GM12874 (cell line): ENCODE measurements around the gene SETX.

Experiments
- CTCF ChIP-seq: IDR thresholded peaks from 2 replicates; pipeline ENCODE4 v1.5.1; 2011; ENCODE audit warnings: low read depth, mild to moderate bottlenecking, control low read depth, low read length, moderate library complexity; ENCODE audit not compliant: insufficient read depth

The SETX gene

DNA sequence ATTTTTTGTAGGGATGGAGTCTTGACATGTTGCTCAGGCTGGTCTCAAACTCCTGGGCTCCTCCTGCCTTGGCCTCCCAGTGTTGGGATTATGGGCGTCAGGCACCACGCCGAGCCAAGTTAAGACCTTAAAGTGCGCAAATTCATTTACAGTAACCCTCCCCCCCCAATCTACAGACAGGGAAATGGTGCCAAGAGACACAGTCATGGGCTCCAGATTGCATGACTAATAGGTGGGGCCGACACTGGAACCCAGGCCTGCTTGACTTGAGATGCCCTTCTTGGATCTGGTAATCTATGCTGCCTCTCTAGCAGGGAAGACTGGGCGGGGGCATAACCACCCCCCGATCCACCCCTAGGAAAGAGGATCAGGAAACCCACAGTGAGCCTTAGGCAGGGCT lies 32.3 kb upstream of the SETX start:
- TF ChIP-seq CTCF = no peak

DNA sequence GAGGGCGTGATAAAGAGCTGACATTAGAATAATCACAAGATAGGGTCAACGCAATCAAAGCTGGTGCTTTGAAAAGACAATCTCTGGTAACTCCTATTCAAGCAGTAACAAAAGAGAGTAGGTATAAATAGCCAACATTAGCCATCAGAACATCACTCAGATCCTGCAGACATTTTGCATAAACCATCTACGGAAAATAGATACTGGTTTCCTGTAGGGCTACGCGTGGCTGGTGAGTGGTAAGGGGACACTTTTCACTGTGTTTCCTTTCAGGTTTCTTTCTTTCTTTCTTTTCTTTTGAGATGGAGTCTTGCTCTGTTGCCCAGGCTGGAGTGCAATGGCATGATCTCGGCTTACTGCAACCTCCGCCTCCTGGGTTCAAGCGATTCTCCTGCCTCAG lies 29.6 kb upstream of the SETX start:
- no peak for TF ChIP-seq CTCF

GRCh38 chr9:132383462-132383883 lies 28.7 kb upstream of the SETX start:
- TF ChIP-seq CTCF = no peak

- TF ChIP-seq CTCF = no peak
These were observed 27.3 kb upstream of the SETX start for GRCh38 chr9:132381966-132382541.

DNA sequence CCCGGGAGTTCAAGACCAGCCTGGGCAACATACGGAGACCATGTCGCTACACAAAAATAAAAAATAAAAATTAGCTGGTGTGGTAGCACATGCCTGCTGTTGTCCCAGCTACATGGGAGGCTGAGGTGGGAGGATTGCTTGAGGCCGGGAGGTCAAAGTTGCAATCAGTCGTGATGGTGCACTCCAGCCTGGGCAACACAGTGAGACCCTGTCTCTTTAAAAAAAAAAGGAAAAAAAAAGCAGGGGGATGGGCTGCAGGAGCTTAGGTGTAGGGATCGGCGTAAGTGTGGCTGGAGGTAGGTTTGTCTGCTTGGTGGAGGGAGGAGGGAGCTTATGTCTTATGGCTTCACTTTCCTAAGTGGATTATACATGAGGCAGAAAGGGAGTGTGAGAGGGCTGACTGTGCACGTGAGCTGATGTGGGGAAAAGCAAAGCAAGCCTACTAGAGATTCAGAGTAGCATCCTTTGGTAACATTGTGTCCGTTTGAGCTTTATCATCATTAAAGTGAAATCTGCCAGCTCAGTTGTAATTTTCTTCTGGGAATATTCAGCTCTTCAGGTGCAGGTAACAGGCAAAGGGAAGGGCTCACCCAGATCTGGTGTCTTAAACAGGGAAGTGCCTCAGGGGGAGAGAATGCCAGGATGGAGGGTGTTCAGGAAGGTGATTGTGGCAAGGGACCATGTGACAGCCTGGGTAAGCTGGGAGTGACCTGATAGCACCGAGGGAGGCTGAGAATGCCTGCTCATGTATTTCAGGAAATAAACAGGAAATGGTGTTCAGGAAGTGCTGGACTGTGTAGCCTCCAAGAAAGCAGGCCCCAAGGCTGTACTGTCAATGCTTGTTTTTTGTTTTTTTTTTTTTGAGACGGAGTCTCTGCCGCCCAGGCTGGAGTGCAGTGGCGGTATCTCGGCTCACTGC lies 17.6 kb upstream of the SETX start:
- TF ChIP-seq CTCF = no peak

GRCh38 chr9:132370592-132370991 lies 15.8 kb upstream of the SETX start:
- no peak for TF ChIP-seq CTCF

- TF ChIP-seq CTCF = no peak
These were observed 14.6 kb upstream of the SETX start for GRCh38 chr9:132369421-132369820.
